NCI-H345 treated with DMSO at 0.1 percent for 48 hours (cell line): ENCODE data around the gene RNF220.

Experiments used
- DNase-seq: peaks from one replicate; lab custom pipeline; 2025; ENCODE audit not compliant: unreplicated experiment; lab: John Stamatoyannopoulos, UW

Gene RNF220

DNA sequence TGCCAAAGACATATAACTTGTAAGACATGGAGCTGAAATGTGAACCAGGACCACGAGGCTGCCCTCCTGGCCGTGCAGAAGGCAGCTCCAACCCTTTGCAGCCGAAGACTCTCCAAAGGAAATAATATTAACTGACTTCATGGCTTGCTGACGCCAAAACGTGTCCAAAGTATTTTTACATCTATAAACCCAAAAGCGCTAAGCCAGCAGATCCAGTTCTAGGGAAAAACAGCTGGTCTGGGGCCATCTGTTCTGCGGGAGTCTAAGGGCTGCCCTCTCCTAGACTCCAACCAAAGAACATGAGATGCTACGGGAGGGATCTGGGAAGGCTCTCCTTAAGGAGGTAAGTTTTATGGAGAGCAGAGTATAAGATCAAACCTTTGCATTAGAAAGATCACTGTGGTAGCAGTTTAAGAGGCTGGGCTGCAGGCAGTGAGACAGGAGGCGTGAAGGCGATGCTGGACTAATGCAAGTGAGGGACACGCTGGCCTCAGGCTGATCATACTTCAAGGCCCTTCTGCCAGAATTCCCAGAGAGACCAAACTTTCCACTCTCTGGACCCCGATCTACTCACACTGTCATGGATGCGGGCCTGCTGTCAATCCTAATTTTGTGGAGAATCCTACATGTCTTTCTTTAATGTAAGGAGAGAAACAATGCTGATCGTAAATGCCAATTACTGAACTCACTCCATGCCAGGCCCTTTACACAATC is 268.1 kb downstream of the RNF220 start:
- no peak for DNase-seq

- DNase-seq, result no peak
These were observed 268.6 kb downstream of the RNF220 start for GRCh38 chr1:44673675-44674112.

- peak; percentile 97 for DNase-seq
These were observed 269.3 kb downstream of the RNF220 start, which contains the start of the genes ARMH1 and TMEM53 for GRCh38 chr1:44674113-44675000. Gene ARMH1, plus strand, starts transcription at chr1:44674714. Its CDS starts 14,984 bp downstream, at chr1:44689698. Gene TMEM53, minus strand, starts transcription at chr1:44674481. Its CDS starts 90 bp downstream, at chr1:44674391.

- DNase-seq, result no peak
These were observed 270.1 kb downstream of the RNF220 start for GRCh38 chr1:44675186-44675585.

DNA sequence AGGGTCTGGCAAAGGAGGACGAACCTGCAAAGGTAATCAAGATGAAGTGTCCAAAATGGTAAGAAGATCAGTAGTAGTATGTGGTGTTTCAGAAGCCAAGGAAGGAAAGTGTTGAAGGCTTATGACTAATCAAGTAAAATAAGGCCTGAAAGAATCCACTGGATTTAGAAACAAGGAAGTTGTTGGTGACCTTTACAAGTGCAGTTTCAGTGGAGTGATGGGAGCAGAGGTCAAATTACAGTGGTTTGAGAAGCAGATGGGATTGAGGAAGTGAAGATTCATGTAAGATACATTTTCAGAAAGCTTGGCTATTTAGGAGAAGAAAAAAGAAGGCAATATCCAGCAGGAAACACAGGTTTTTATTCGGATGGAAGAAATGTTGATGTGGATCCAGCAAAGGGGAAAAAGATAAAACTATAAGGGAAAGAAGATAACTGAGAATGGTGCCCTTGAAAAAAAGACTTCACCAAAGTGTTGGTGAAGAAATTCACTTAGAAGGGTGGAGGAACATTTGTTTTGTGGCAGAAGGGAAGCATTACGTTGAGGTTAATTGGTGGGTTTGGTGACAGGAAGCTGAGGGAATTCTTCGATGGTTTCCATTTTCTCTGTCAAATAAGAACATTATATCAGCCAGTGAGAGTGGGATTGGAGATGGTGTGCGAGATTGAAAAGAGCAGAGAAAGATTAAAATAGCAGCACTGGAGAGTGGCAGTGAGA is 271.6 kb downstream of the RNF220 start:
- no peak for DNase-seq

- DNase-seq, result no peak
These were observed 272.2 kb downstream of the RNF220 start for GRCh38 chr1:44677201-44677766.

GRCh38 chr1:44678120-44678519 is 273.1 kb downstream of the RNF220 start:
- DNase-seq, result no peak

GRCh38 chr1:44678626-44679025 is 273.6 kb downstream of the RNF220 start:
- DNase-seq, result no peak

DNA sequence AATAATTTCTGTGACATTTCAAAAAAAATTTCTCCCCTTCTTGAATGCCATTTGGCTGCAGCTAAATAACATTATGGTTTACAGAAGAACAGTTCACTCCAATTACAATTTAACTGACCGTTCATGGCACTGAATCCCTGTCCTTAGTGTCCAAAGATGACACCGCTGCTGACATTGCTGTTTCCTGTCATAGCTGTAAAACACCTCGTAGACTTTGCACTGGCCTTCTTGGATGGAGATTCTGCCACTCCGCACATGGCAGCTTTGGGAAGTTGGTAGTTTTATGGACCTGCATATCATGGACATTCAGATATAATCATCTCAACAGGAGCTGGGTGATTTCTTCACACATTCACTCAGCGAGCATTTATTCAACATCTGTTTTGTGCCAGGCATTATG is 274.4 kb downstream of the RNF220 start:
- DNase-seq, result no peak

- DNase-seq, result no peak
These were observed 277.1 kb downstream of the RNF220 start for GRCh38 chr1:44681905-44682882.

GRCh38 chr1:44682883-44683265 is 277.8 kb downstream of the RNF220 start:
- DNase-seq, result no peak

DNA sequence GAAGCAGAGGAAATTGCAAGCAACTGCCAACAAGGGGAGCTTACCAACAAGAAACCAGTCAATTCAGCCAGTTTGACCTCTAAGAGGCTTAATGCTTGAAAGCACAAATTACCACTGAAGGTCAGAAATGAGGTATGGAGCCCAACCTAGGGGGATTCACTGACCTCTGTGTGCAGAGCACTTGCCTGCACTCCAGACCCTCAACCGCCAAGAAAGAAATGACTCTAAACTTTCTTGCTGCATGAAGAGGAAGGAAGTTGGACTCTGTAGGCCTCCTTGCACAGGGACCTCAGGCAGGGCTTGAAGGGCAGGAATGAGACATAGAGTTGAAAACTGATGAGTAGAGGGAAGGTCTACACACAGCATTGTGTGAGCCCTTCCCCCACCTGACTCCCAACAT is 279.5 kb downstream of the RNF220 start:
- no peak for DNase-seq

GRCh38 chr1:44685218-44685617 is 280.2 kb downstream of the RNF220 start:
- DNase-seq, result no peak

- no peak for DNase-seq
These were observed 280.8 kb downstream of the RNF220 start for GRCh38 chr1:44685881-44686280.

DNA sequence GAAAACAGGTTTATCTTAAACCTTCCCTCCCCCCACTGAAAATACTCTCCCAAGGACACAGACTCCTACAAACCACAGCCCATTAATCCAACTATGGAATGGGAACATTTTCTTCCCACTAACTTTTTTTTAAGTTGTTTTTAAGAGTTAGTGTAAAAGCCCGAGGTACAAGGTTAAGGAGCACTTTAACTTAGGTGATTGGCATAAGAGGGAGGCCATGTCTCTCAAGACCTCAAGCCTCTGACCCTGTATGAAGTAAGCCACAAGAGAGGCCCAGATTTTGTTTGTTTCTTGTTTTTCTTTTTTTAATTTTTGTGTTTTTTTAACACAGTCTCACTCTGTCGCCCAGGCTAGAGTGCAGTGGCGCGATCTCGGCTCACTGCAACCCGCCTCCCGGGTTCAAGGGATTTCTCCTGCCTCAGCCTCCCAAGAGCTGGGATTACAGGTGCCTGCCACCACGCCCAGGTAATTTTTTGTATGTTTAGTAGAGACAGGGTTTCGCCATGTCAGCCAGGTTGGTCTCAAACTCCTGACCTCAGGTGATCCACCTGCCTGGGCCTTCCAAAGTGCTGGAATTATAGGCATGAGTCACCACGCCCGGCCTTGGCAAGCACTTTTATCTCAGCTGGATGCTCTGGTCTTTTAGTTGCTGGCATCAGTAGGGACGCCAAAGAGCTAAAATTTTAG is 283.8 kb downstream of the RNF220 start:
- no peak for DNase-seq

DNA sequence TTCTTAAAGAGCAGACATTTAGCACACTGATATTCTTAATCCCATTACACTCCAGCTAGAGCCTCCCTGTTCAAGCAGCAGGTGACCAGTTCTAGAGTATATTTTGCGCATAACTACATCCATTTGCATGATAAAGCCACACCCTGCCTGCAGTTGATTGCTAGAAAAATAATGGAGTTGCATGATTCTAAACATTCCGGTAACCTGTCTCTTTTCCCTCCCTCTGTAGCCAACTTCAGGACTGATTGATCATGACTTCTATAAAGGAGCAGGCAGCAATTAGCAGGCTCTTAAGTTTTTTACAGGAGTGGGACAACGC is 284.4 kb downstream of the RNF220 start:
- no peak for DNase-seq

- no peak for DNase-seq
These were observed 288.1 kb downstream of the RNF220 start for GRCh38 chr1:44693159-44693558.

DNA sequence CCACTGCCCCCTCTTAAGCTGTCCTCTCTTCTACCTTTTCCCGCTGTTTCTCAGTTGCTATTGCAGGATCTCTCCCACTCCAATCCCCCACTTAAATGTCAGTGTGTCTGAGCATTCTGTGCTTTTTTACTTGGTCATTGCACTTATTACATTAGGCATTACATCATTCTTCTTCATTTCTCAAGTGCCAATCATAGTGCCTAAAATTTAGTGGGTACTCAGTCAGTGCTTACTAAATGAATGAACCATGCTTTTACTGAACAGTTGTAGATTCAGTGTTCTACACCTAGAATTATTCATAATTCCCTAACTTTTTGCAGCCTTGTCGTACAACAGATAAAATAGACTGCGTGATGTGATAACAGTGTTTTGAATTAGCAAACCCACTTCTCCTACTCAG is 288.8 kb downstream of the RNF220 start:
- no peak for DNase-seq

- DNase-seq, result no peak
These were observed 289.9 kb downstream of the RNF220 start for GRCh38 chr1:44694863-44695478.
